Activated naive CD8-positive, alpha-beta T cell treated with anti-CD3 and anti-CD28 coated beads for 36 hours (primary cell): ENCODE data around the gene XRCC5. TPM values are rescaled to one million over a fixed set of nuclear protein-coding genes. Genes with fewer than 3 reads are reported as not detected.
"Not testable (repeated sequence)": the region's sequence is repeated elsewhere in the genome, so short reads cannot be mapped to it uniquely, and the experiment has no call there.

Source experiments
- DNase-seq: peaks from one replicate; pipeline ENCODE4 v3.0.0; 2021
- H3K27ac Mint-ChIP-seq: one replicate; pipeline ENCODE4 v1.8.0; 2022; ENCODE audit warnings: mild to moderate bottlenecking, moderate library complexity, mixed read lengths
- H3K27me3 Mint-ChIP-seq: one replicate; pipeline ENCODE4 v1.8.0; 2022; ENCODE audit warnings: mild to moderate bottlenecking, mixed read lengths
- H3K36me3 Mint-ChIP-seq: one replicate; pipeline ENCODE4 v1.8.0; 2021; ENCODE audit warnings: mild to moderate bottlenecking, mixed read lengths
- H3K4me1 Mint-ChIP-seq: one replicate; pipeline ENCODE4 v1.8.0; 2021; ENCODE audit warnings: mixed read lengths
- H3K4me3 Mint-ChIP-seq: one replicate; pipeline ENCODE4 v1.8.0; 2022; ENCODE audit warnings: mild to moderate bottlenecking, moderate library complexity, mixed read lengths
- H3K9me3 Mint-ChIP-seq: one replicate; pipeline ENCODE4 v1.8.0; 2022; ENCODE audit warnings: mixed read lengths
- total RNA-seq, 2 experiments: library from RNA; stranded (reverse); gene quantifications; one replicate each; pipeline ENCODE4 v1.2.3, GENCODE V29; 2021

The XRCC5 gene
- total RNA-seq, 2 experiments from 2014 or later, result 585 to 614 TPM

DNA sequence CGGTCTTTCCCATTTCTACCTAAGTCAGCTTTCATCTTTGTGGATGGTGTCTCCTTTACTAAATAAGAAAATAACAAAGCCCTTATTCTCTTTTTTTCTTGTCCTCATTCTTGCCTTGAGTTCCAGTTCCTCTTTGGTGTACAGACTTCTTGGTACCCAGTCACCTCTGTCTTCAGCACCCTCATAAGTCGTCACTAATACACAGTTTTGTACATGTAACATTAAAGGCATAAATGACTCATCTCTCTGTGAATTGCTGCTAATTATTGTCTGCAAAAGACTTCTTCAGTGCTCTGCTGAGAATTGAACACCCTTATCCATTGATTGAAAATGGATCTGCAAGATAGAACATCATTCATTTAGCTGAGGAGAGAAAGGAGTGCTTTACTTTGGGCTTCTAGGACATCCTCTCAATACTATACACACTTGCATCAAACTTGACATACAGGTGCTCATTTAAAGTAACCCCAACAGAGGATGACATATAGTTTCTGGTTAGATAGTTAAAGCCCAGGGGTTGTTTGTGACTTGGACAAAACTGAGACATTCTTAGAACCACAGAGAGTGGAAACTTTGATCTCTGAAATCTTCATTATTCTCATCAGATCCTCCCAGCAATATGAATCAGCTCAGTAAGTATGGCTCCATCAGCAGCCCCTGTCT lies 97.0 kb downstream of the XRCC5 start:
- Mint-ChIP-seq H3K27ac (peak overlapping the region; percentile 92), H3K27me3 (no peaks in the 10 kb centered on the region), H3K4me3 (no peak overlapping the region), H3K4me1 (peaks cover 70% of the 10 kb centered on the region), H3K36me3 (peaks cover 78% of the 10 kb centered on the region), H3K9me3 (no peaks in the 10 kb centered on the region)
- no peak for DNase-seq

GRCh38 chr2:216206821-216207220 lies 97.7 kb downstream of the XRCC5 start:
- H3K9me3 Mint-ChIP-seq, result no peaks in the 10 kb centered on the region
- peaks cover 64% of the 10 kb centered on the region for H3K4me1 Mint-ChIP-seq
- peaks cover 72% of the 10 kb centered on the region for H3K36me3 Mint-ChIP-seq
- peak overlapping the region; percentile 92 for H3K27ac Mint-ChIP-seq
- no peak for DNase-seq
- no peak overlapping the region for H3K4me3 Mint-ChIP-seq
- H3K27me3 Mint-ChIP-seq, result no peaks in the 10 kb centered on the region

DNA sequence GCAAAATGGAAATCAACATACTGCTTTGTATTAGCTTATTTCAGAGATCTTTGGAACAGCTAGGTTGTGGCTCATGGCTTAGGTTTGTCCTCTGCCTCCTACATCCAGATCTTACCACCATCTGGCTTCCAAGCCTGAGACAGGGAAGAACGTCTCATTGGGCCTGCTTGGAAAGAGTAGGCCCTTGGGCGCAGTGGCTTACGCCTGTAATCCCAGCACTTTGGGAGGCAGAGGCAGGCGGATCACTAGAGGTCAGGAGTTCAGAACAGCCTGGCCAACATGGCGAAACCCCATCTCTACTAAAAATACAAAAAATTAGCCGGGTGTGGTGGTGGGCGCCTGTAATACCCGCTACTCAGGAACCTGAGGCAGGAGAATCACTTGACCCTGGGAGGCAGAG lies 99.5 kb downstream of the XRCC5 start:
- not testable (repeated sequence) for DNase-seq, H3K4me3 Mint-ChIP-seq, H3K27me3 Mint-ChIP-seq, H3K9me3 Mint-ChIP-seq
- peak overlapping the region; percentile 49 for H3K27ac Mint-ChIP-seq
- peaks cover 51% of the 10 kb centered on the region for H3K4me1 Mint-ChIP-seq
- H3K36me3 Mint-ChIP-seq, result peaks cover 58% of the 10 kb centered on the region

GRCh38 chr2:216210701-216211540 lies 101.8 kb downstream of the XRCC5 start:
- Mint-ChIP-seq H3K36me3 (peaks cover 40% of the 10 kb centered on the region), H3K9me3 (no peaks in the 10 kb centered on the region), H3K4me3 (no peak overlapping the region), H3K27me3 (no peaks in the 10 kb centered on the region), H3K4me1 (peaks cover 37% of the 10 kb centered on the region), H3K27ac (peak overlapping the region; percentile 61)
- DNase-seq, result no peak

DNA sequence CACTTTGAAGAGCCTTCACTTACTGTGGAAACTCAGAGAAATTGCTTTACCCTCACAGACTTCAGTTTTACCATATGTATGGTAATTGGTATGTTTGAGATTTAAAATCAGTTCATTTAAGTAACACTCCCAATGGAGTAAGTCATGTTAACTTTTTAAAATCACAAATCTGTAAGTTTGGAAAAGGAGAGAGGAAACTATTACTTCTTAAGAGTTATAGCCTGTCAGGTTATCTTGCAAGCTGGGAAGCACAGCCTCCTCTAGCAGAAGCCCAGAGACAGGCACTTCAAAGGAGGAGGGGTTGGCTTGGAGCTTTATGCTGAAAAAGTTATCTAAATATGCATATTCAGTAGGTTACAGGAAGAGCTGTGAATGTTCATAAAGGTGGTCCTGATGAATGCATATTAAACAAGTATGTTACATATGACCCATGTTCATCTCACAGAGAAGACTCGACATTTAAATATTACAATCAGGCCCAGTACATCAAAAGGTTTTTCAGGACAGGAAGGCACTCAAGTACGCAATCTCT lies 102.5 kb downstream of the XRCC5 start:
- H3K36me3 Mint-ChIP-seq, result peaks cover 37% of the 10 kb centered on the region
- no peak for DNase-seq
- H3K4me3 Mint-ChIP-seq, result no peak overlapping the region
- peaks cover 32% of the 10 kb centered on the region for H3K4me1 Mint-ChIP-seq
- H3K27ac Mint-ChIP-seq, result peak overlapping the region; percentile 14
- no peaks in the 10 kb centered on the region for H3K9me3 Mint-ChIP-seq
- no peaks in the 10 kb centered on the region for H3K27me3 Mint-ChIP-seq

GRCh38 chr2:216214768-216215167 lies 105.6 kb downstream of the XRCC5 start:
- Mint-ChIP-seq H3K27me3 (no peaks in the 10 kb centered on the region), H3K27ac (no peak overlapping the region), H3K4me3 (no peak overlapping the region), H3K36me3 (peaks cover 17% of the 10 kb centered on the region), H3K9me3 (no peaks in the 10 kb centered on the region), H3K4me1 (peaks cover 25% of the 10 kb centered on the region)
- DNase-seq, result no peak

DNA sequence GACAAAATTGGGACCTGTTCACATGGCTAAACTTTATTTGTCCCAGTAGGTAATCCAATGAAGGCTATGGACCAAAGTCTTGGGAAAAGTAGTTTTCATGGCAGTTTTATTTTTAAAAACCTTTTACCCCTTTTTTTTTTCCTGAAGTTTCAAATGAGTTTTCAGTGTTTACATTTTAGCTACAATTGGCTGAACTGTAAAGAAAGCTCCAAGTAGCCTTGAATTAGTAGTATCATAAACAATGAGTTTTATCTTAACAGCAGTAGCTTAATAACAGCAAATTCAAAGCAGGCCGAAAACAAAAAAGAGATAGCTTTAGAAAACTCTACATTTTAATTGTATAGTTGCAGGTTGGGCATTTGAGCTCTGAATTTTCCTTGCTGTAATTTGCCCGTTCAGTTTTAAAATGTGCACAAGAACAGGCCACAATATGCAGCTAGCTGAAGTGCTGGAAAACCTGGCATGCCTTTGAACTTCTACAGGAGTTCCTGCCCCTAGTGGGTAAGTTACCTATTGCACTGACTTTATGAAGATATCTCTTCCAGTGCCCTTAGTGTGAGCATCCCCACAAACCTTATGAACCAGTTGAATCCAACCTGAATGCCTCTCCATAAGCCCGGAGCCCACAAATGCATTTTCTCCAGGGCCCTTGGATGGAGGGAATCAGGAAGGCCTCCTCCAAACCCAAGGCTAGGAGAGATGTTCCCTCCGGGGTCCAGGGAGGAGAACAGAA lies 106.7 kb downstream of the XRCC5 start:
- no peak overlapping the region for H3K4me3 Mint-ChIP-seq
- H3K9me3 Mint-ChIP-seq, result no peaks in the 10 kb centered on the region
- no peak overlapping the region for H3K27ac Mint-ChIP-seq

GRCh38 chr2:216216951-216217903 lies 108.1 kb downstream of the XRCC5 start:
- no peak overlapping the region for H3K4me3 Mint-ChIP-seq
- peaks cover 29% of the 10 kb centered on the region for H3K4me1 Mint-ChIP-seq
- H3K27me3 Mint-ChIP-seq, result no peaks in the 10 kb centered on the region
- no peak for DNase-seq
- peak overlapping the region; percentile 58 for H3K27ac Mint-ChIP-seq
- H3K36me3 Mint-ChIP-seq, result peaks cover 14% of the 10 kb centered on the region
- H3K9me3 Mint-ChIP-seq, result no peaks in the 10 kb centered on the region

More for the DNA sequence above, 106.7 kb downstream of the XRCC5 start:
- no peak for DNase-seq
- H3K36me3 Mint-ChIP-seq, result peaks cover 9% of the 10 kb centered on the region
- no peaks in the 10 kb centered on the region for H3K27me3 Mint-ChIP-seq
- peaks cover 25% of the 10 kb centered on the region for H3K4me1 Mint-ChIP-seq

- Mint-ChIP-seq H3K36me3 (peaks cover 14% of the 10 kb centered on the region), H3K27ac (no peak overlapping the region), H3K9me3 (no peaks in the 10 kb centered on the region), H3K27me3 (no peaks in the 10 kb centered on the region), H3K4me1 (peaks cover 35% of the 10 kb centered on the region), H3K4me3 (no peak overlapping the region)
- DNase-seq, result no peak
Measured at GRCh38 chr2:216217904-216218260, 108.7 kb downstream of the XRCC5 start.

- Mint-ChIP-seq H3K4me1 (peaks cover 40% of the 10 kb centered on the region), H3K9me3 (no peaks in the 10 kb centered on the region)
Measured at GRCh38 chr2:216219861-216220260, 110.7 kb downstream of the XRCC5 start.

DNA sequence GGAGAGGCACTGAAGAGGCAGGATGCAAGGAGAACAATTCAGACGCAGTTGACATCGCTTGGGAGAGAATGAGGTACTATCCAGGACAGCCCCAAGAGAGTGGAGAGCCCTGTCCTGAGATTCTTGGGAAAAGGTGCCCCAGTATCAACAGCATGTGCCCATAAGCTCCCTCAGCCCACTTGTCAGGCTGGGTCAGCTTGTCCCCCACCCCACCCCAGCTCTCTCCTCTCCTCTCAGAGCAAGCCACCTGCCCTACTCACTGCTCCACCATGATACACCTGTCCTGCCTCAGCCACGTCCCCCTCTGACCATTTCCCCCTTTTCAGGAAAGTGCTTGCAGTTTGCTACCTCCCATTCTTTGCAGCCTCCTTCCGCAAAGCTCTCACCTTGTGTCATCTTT lies 111.8 kb downstream of the XRCC5 start:
- no peak for DNase-seq
- Mint-ChIP-seq H3K9me3 (no peaks in the 10 kb centered on the region), H3K36me3 (peaks cover 14% of the 10 kb centered on the region), H3K4me3 (no peak overlapping the region), H3K27me3 (no peaks in the 10 kb centered on the region), H3K4me1 (peaks cover 40% of the 10 kb centered on the region), H3K27ac (no peak overlapping the region)

More at GRCh38 chr2:216219861-216220260, 110.7 kb downstream of the XRCC5 start:
- Mint-ChIP-seq H3K27me3 (no peaks in the 10 kb centered on the region), H3K4me3 (no peak overlapping the region), H3K27ac (no peak overlapping the region), H3K36me3 (peaks cover 14% of the 10 kb centered on the region)
- DNase-seq, result no peak

DNA sequence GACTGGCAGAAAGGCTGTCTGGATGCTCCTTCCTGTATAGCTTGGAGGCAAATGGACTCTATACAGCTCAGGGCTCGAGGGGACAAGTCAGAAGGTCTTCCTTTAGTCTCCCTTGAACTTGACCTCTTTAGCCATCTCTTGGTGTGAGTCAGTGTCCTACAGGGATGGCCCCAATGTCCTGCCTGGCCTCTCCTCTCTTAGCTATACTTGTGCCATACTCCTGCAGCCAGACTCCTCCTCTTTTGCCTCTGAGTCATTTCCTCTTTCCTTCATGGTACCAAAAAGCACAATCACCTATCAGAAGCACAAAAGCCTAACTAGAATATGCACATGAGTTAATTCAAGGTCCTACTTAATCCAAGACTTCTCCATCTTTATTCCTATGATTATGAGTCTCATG lies 112.7 kb downstream of the XRCC5 start:
- H3K27ac Mint-ChIP-seq, result no peak overlapping the region
- peaks cover 11% of the 10 kb centered on the region for H3K36me3 Mint-ChIP-seq
- H3K4me1 Mint-ChIP-seq, result peaks cover 37% of the 10 kb centered on the region
- no peaks in the 10 kb centered on the region for H3K27me3 Mint-ChIP-seq
- no peak overlapping the region for H3K4me3 Mint-ChIP-seq
- no peaks in the 10 kb centered on the region for H3K9me3 Mint-ChIP-seq
- no peak for DNase-seq

DNA sequence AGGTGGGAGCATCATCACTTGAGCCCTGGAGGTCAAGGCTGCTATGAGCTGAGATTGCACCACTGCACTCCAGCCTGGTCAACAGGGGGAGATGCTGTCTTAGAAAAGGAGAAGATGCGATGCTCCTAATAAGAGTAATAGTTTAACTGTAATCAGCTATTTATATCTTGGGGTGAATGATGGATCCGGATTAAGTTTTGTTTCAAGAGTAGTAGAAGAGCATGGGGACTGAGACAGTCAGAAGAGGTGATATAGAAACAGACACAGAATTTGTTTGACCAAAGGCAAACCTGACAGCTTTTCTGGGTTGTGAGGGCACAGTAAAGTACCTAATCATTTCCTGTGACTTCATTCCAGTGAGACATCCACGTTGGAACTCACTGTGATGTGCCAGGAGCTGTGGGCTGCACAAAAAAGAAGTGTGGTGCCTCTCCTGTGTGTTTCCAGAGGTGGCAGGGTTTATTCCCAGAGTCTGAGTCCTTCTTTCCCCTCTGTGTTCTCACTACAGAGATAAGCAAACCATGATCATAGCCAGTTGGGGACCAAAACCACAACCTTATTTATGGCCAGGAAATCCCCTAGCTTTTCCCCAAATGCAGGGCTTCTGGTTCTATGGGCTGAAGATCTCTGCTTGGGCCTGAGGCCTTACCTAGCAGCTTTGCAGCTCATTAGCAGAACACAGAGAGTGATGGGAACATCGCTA lies 113.7 kb downstream of the XRCC5 start:
- peak overlapping the region; percentile 1 for H3K27ac Mint-ChIP-seq
- peaks cover 11% of the 10 kb centered on the region for H3K36me3 Mint-ChIP-seq
- H3K4me1 Mint-ChIP-seq, result peaks cover 28% of the 10 kb centered on the region
- no peaks in the 10 kb centered on the region for H3K9me3 Mint-ChIP-seq
- no peak overlapping the region for H3K4me3 Mint-ChIP-seq
- no peaks in the 10 kb centered on the region for H3K27me3 Mint-ChIP-seq
- no peak for DNase-seq

GRCh38 chr2:216224388-216224787 lies 115.2 kb downstream of the XRCC5 start:
- no peaks in the 10 kb centered on the region for H3K27me3 Mint-ChIP-seq
- peaks cover 22% of the 10 kb centered on the region for H3K4me1 Mint-ChIP-seq
- no peak overlapping the region for H3K4me3 Mint-ChIP-seq
- H3K9me3 Mint-ChIP-seq, result peaks cover 1% of the 10 kb centered on the region
- peaks cover 9% of the 10 kb centered on the region for H3K36me3 Mint-ChIP-seq
- H3K27ac Mint-ChIP-seq, result no peak overlapping the region
- DNase-seq, result no peak
